Natural killer cell treated with Interleukin-12 subunit alpha and Interleukin-12 subunit beta and Interleukin-15 and Interleukin-18, amount 100 ng/mL, for 72 hours (primary cell): ENCODE results near the gene TUBGCP6. TPM values are rescaled to one million over a fixed set of nuclear protein-coding genes. Genes with fewer than 3 reads are reported as not detected.

Experiments
- ATAC-seq, 2 donors: fragments of 150-1000 bp; cut with Tn5 transposase in 1 of 2; sonication (Bioruptor Pico), chemical (Tn5 transposase) in 1 of 2; 2 replicates each; pipeline ENCODE4 v1.10.0; 2021
- DNase-seq: peaks from one replicate; pipeline ENCODE4 v3.0.0; 2022; ENCODE audit warnings: low spot score
- H3K27ac Mint-ChIP-seq, 2 donors: 1 replicate in 1 of 2; 2 replicates in 1 of 2; pipeline ENCODE4 v1.8.0; 2022; ENCODE audit warnings: mixed read lengths in 2 of 2, mild to moderate bottlenecking in 1 of 2, moderate library complexity in 1 of 2
- H3K27me3 Mint-ChIP-seq, 2 donors: 1 replicate in 1 of 2; 2 replicates in 1 of 2; pipeline ENCODE4 v1.8.0; 2022; ENCODE audit warnings: mixed read lengths in 2 of 2
- H3K36me3 Mint-ChIP-seq: one replicate; pipeline ENCODE4 v1.8.0; 2022; ENCODE audit warnings: mixed read lengths
- H3K4me1 Mint-ChIP-seq, 2 donors: 1 replicate in 1 of 2; 2 replicates in 1 of 2; pipeline ENCODE4 v1.8.0; 2022; ENCODE audit warnings: low read depth in 2 of 2, mixed read lengths in 2 of 2, mild to moderate bottlenecking in 1 of 2
- H3K4me3 Mint-ChIP-seq: one replicate; pipeline ENCODE4 v1.8.0; 2022; ENCODE audit warnings: mixed read lengths
- H3K9me3 Mint-ChIP-seq: 2 replicates; pipeline ENCODE4 v1.8.0; 2022; ENCODE audit warnings: mixed read lengths
- total RNA-seq, 2 donors: library from RNA; stranded (reverse); gene quantifications; one replicate each; pipeline ENCODE4 v1.2.3, GENCODE V29; 2022

Gene TUBGCP6
- total RNA-seq, 2 donors from 2014 or later = 47.6 to 80.1 TPM

DNA sequence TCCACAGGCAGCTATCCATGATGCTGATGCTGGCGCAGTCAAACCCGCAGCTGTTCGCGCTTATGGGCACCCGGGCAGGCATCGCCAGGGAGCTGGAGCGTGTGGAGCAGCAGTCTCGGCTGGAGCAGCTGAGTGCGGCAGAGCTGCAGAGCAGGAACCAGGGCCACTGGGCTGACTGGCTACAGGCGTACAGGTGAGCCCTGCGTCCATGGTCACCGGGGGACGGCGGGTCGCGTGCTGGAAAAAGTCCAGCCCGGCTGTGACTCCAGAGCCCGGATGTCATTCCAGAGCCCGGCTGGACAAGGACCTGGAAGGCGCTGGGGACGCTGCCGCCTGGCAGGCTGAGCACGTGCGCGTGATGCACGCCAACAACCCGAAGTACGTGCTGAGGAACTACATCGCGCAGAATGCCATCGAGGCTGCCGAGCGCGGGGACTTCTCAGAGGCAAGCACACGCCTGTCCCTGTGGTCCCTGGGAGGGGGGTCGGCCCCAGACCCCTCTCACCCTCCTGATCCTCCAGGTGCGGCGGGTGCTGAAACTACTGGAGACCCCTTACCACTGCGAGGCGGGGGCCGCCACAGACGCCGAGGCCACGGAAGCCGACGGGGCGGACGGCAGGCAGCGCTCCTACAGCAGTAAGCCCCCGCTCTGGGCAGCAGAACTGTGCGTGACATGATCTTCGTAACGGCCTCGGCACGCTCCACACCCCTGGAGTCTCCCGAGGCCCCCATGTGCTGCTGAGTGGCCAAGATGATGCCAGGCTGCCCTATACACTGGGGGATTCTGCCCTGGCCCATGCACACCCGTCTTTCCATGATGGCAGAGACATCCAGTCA, 27.9 kb downstream of the TUBGCP6 start:
- no peak for DNase-seq
- ATAC-seq = peak in 1 of 2 donors; percentile 4
- H3K9me3 Mint-ChIP-seq = no peaks in the 10 kb centered on the region
- H3K27ac Mint-ChIP-seq = no peak overlapping the region
- no peak overlapping the region for H3K4me3 Mint-ChIP-seq
- H3K27me3 Mint-ChIP-seq = no peaks in the 10 kb centered on the region
- peaks cover 5 to 14% of the 10 kb centered on the region in 2 donors for H3K4me1 Mint-ChIP-seq
- peaks cover 13% of the 10 kb centered on the region for H3K36me3 Mint-ChIP-seq

DNA sequence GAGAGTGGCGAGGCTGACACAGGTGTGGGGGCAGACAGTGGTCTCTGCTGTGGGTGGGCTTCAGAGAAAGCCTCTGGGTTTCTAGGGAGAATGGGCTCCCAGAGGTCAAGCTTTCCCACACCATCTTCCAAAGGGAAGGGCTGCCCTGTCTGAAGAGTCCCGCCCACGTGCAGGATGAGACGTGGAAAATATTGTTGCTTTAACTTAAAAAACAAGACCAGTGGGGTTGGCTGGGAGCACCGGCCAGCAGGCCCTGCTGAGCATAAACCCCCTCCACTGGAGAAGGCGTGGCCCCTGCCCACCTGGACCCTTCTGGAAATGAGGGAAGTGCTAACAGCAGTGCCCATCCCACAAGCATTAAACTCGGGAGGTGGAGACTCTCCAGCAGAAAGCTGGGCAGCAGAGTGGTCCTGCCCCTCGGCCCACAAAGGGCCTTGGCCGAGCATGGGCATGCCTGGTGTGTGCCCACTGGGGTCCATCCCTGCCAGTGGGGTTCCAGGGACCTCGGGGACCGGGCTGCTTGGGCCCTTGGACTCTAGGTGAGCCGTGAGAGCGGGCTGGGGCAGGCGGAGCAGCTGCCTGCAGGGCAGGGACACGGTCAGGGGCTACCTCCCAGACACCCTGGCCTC, 28.7 kb downstream of the TUBGCP6 start:
- Mint-ChIP-seq H3K27me3 (no peaks in the 10 kb centered on the region), H3K4me3 (no peak overlapping the region), H3K27ac (no peak overlapping the region), H3K9me3 (no peaks in the 10 kb centered on the region), H3K4me1 (peaks cover 5 to 16% of the 10 kb centered on the region in 2 donors), H3K36me3 (peaks cover 13% of the 10 kb centered on the region)
- DNase-seq = no peak
- no peak for ATAC-seq

DNA sequence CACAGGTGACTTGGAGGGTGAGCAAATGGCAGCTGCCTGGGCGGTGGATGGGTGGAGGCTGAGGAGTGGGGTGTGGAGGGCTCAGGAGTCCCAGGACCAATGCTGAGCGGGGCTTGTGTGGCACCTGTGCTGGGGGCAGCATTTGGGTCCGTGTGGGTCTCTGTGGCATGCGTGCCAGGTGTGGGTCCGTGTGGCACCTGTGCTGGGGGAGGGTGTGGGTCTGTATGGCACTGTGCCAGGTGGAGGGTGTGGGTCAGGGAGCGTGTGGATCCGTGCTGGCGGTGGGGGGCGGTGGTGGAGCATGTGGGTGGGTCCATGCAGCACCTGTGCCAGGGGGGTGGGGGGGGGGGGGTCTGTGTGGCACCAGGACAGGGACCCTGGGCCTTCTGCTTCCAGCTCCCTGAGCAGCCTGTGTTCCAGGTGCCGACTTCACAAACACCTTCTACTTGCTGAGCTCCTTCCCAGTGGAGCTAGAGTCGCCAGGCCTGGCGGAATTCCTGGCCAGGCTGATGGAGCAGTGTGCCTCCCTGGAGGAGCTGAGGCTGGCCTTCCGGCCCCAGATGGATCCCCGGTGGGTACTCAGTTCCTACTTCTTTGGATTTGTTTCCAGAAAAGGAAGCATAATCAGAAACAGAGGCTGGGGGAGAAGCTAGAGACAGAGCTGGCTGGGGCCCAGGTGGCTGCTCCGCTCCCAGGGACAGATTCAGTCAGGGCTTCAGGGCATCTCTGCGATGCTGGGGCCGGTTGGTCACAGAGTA, 29.3 kb downstream of the TUBGCP6 start:
- Mint-ChIP-seq H3K4me3 (no peak overlapping the region), H3K4me1 (peaks cover 5 to 18% of the 10 kb centered on the region in 2 donors)

DNA sequence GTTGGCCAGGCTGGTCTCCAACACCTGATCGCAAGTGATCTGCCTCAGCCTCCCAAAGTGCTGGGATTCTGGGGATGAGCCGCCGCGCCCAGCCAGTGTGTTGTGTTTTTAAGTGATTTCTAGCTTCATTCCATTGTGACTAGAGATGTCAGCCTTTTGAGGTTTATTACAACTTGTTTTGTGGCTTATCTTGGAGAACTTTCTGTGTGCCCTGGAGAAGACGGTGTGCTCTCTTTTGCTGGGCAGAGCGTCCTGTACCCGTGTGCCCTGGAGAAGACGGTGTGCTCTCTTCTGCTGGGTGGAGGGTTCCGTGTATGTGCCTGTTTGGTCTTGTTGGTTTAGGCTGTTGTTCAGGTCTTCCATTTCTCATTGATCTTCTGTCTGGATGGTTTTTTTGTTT, 31.6 kb downstream of the TUBGCP6 start:
- Mint-ChIP-seq H3K36me3 (peaks cover 13% of the 10 kb centered on the region), H3K9me3 (no peaks in the 10 kb centered on the region), H3K4me1 (peaks cover 10 to 23% of the 10 kb centered on the region in 2 donors), H3K27me3 (no peaks in the 10 kb centered on the region), H3K4me3 (no peak overlapping the region), H3K27ac (no peak overlapping the region)
- no peak for DNase-seq
- no peak for ATAC-seq

More for the DNA sequence above, 29.3 kb downstream of the TUBGCP6 start:
- Mint-ChIP-seq H3K9me3 (no peaks in the 10 kb centered on the region), H3K36me3 (peaks cover 13% of the 10 kb centered on the region), H3K27me3 (no peaks in the 10 kb centered on the region), H3K27ac (no peak overlapping the region)
- no peak for DNase-seq
- no peak for ATAC-seq

DNA sequence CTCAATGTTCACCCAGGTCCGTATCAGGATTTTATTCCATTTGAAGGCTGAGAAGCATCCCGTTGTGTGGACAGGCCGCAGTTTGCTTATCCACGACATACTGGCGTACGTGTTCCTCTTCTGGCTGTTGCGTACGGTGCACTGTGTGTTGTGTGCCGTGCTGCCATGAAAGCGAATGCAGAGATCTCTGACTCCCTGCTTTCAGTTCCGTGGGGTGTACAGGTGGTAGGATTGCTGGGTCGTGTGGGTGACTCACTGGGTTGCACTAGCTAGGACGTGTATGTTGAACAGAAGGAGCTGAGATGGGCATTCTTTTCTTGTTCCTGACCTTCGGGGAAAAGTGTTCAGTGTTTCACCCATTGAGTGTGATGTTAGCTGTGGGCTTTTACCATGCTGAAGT, 33.7 kb downstream of the TUBGCP6 start:
- no peak for ATAC-seq
- Mint-ChIP-seq H3K36me3 (peaks cover 13% of the 10 kb centered on the region), H3K4me1 (peaks cover 10 to 23% of the 10 kb centered on the region in 2 donors), H3K27ac (no peak overlapping the region), H3K9me3 (no peaks in the 10 kb centered on the region), H3K27me3 (no peaks in the 10 kb centered on the region), H3K4me3 (no peak overlapping the region)
- DNase-seq = no peak

DNA sequence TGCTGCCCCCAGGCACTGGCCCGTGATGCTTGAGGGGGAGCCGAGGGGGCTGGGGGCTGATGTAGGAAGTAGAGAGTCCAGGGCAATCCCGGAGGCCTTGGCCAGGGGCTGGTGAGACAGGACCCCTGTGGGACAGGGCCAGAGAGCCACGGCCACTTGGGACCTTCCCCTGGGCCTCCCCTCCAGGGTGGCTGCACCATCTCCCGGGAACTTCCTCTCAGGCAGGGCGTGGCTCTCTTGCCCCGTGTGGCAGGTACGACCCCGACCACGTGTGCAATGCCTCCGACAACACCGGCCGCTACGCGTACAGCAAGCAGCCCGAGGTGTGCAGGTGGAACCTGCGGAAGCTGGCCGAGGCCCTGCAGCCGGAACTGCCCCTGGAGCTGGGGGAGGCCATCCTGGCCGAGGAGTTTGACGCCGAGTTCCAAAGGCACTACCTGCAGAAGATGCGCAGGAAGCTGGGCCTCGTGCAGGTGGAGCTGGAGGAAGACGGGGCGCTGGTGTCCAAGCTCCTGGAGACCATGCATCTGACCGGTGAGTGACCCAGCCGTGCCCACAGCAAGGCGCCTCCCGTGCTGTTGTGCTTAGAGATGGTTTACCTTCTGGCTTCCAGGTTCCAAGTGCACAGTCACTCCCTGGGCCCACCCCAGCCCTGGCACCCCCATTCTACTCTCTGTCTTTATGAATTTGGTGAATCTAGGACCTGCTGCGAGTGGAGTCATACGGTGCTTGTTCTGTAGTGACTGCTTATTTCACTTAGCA, 34.3 kb downstream of the TUBGCP6 start:
- no peaks in the 10 kb centered on the region for H3K9me3 Mint-ChIP-seq
- H3K4me1 Mint-ChIP-seq = peaks cover 10 to 23% of the 10 kb centered on the region in 2 donors
- H3K36me3 Mint-ChIP-seq = peaks cover 13% of the 10 kb centered on the region
- DNase-seq = no peak
- no peaks in the 10 kb centered on the region for H3K27me3 Mint-ChIP-seq
- no peak overlapping the region for H3K4me3 Mint-ChIP-seq
- H3K27ac Mint-ChIP-seq = no peak overlapping the region
- no peak for ATAC-seq

DNA sequence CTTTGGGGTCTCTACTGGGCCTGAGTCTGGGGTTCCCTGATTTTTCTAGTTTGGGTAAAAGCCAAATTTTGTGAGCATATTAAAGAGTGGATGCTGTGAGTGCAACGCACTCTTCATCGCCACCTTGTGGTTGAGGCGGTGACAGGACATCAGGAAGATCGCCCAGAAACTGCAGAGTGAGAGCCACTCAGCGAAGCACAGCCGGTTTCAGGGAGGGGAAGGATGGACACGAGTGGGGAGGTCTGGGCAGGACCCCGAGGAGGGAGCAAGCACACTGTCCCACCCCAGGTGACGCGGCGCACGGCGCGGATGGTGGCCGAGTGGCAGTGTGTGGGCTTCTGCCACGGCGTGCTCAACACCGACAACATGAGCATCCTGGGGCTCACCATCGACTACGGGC, 34.9 kb downstream of the TUBGCP6 start:
- Mint-ChIP-seq H3K9me3 (no peaks in the 10 kb centered on the region), H3K27ac (no peak overlapping the region), H3K4me3 (no peak overlapping the region), H3K27me3 (no peaks in the 10 kb centered on the region), H3K36me3 (peaks cover 10% of the 10 kb centered on the region), H3K4me1 (peaks cover 12 to 24% of the 10 kb centered on the region in 2 donors)
- DNase-seq = no peak
- peak; percentile 57 to 64 for ATAC-seq

DNA sequence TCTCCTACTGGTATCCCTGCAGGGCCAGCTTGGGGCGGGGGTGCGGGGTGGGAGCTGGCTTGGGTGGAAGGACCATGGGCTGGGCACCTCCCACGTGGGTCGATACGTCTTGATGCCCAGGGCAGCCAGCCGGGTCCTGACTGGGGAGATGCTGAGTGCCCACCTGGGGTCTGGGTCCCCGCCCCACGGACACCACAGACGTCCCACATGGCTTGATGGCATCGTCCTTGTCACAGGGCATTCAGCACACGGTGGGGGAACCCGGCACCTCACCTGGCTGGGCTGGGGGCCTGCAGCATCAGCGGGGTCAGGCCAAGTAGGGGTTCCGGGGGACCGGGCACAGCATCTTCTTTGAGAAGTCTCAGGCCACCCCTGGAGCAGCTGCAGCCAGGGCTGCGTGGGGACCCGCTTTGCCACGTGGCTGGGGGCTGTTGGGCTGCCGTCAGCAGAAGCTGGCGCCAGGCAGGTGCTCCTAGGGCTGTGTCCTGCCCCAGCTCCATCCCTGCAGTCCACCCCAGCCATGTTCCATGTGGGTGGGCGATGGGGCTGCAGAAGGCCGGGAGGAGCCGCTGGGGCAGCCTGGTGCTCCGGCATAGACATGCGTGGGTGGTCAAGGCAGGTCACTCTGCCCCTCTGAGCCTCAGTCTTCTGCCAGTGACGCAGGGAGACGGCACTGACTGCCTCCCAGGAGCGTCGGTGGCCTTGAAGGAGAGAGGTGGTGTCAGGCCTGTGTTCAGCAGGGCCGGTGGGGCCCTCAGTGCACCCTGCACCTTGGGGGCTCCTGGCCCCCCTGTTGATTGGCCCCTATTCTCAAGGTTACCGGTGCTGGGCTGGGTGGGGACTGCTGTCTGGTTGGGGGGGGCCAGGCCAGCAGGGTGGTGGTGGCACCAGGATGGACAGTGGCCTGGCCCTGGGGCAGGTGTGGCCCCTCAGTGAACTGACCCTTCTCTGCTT, 35.6 kb downstream of the TUBGCP6 start:
- DNase-seq (no peak), ATAC-seq (peak; percentile 21 to 46)
- Mint-ChIP-seq H3K36me3 (peaks cover 7% of the 10 kb centered on the region), H3K9me3 (no peaks in the 10 kb centered on the region), H3K4me1 (peaks cover 12 to 25% of the 10 kb centered on the region in 2 donors), H3K27ac (no peak overlapping the region), H3K4me3 (no peak overlapping the region), H3K27me3 (no peaks in the 10 kb centered on the region)

DNA sequence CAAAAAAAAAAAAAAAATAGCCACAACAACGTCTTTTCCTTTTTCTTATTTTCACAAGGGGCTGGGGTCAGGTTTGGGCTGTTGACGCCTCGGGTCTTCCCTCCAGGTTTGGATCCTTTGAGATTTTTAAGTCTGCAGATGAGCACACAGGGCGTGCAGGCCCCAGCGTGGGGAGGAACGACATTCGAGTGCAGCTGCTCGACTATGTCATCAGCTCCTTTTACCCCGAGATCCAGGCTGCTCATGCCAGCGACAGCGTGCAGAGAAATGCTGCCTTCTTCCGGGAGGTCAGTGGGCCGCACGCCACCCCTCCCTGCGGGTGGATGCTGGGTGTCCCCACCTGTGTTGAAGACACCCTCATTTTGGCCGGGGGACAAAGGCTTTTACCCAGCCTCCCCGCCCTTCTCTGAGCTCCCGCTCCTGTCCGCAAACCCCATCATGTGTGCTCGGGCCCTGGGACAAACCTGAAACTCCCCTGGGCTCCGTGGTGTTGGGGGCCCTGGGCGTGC, 36.3 kb downstream of the TUBGCP6 start:
- Mint-ChIP-seq H3K27me3 (no peaks in the 10 kb centered on the region), H3K9me3 (no peaks in the 10 kb centered on the region), H3K36me3 (peaks cover 12% of the 10 kb centered on the region), H3K4me3 (no peak overlapping the region), H3K27ac (no peak overlapping the region), H3K4me1 (peaks cover 12 to 25% of the 10 kb centered on the region in 2 donors)
- no peak for DNase-seq
- no peak for ATAC-seq

DNA sequence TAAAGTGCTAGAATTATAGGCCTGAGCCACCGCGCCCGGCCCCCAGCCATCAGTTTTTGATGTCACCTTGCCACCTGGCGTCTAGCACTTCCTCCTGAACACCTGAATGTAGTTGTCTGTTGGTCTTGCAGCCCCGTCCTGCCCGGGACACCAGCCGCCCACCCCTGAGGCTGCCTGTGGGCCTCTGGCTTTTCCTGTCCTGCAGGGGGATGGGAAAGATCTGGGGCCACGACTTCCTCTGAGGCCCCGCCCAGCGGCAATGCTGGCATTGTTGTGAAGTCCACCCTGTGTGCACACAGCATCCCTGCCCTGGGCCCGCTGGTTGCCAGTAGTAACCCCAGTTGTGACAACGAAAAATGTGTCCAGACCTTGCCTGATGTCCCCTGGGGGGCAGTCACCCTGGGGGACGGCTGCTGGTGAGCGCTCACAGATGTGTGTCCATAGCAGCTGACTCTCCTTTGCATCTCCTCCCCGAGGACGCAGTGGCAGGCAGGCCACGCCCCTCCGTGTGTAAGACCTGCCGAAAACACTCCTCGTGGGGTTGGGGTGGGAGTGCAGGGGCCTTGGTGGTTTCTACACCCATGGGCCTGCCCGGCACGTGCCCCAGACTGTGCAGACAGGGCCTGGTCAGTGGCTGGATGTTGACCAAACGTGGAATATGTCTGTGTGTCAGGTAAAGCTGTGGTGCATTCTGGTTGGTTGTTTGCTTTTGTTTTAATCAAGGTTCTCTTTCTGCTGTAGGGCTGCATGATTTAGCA, 37.3 kb downstream of the TUBGCP6 start:
- DNase-seq (no peak), ATAC-seq (no peak)
- no peak overlapping the region for H3K27ac Mint-ChIP-seq

DNA sequence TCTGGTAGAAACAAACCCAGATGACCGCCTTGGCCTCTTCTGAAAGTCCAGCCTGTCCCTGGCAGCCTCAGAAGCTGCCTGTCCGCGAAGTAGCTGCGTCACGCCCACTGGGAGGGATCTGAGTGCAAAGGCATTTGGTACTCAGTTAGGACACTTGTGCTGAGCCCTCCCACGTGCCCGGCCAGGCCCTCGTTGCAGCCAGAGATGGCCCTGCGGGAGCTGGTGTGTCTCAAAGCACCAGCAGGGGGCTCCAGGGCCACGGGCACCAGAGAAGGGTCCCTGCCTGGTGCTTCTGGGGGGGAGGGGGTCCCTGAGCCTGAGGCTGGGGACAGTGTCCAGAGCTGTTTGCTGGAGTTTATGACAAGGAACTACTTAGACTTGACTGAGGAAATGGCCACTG, 38.2 kb downstream of the TUBGCP6 start:
- no peak overlapping the region for H3K4me3 Mint-ChIP-seq
- peaks cover 10% of the 10 kb centered on the region for H3K36me3 Mint-ChIP-seq
- peaks cover 18 to 22% of the 10 kb centered on the region in 2 donors for H3K4me1 Mint-ChIP-seq
- DNase-seq (no peak), ATAC-seq (no peak)
- no peaks in the 10 kb centered on the region for H3K27me3 Mint-ChIP-seq
- no peak overlapping the region for H3K27ac Mint-ChIP-seq
- no peaks in the 10 kb centered on the region for H3K9me3 Mint-ChIP-seq

More for the DNA sequence above, 37.3 kb downstream of the TUBGCP6 start:
- peaks cover 12 to 21% of the 10 kb centered on the region in 2 donors for H3K4me1 Mint-ChIP-seq
- no peaks in the 10 kb centered on the region for H3K27me3 Mint-ChIP-seq
- H3K36me3 Mint-ChIP-seq = peaks cover 11% of the 10 kb centered on the region
- no peaks in the 10 kb centered on the region for H3K9me3 Mint-ChIP-seq
- H3K4me3 Mint-ChIP-seq = no peak overlapping the region
